Ishikawa (cell line): ENCODE measurements around the gene VEZF1.

Experiments
- CEBPB ChIP-seq: IDR thresholded peaks from 2 replicates; pipeline ENCODE4 v1.6.1; 2012
- CREB1 ChIP-seq: IDR thresholded peaks from 2 replicates; pipeline ENCODE4 v1.6.1; 2012; ENCODE audit warnings: low read depth
- EGR1 ChIP-seq: IDR thresholded peaks from 2 replicates; pipeline ENCODE4 v1.6.1; 2012
- EP300 ChIP-seq: IDR thresholded peaks from 2 replicates; pipeline ENCODE4 v1.6.1; 2012; ENCODE audit warnings: borderline replicate concordance
- FOXM1 ChIP-seq: IDR thresholded peaks from 2 replicates; pipeline ENCODE4 v1.6.1; 2012; ENCODE audit warnings: low read depth, borderline replicate concordance
- MAX ChIP-seq: IDR thresholded peaks from 2 replicates; pipeline ENCODE4 v1.6.1; 2012
- NFIC ChIP-seq: IDR thresholded peaks from 2 replicates; pipeline ENCODE4 v1.6.1; 2012
- RAD21 ChIP-seq: IDR thresholded peaks from 2 replicates; pipeline ENCODE4 v1.6.1; 2012; ENCODE audit warnings: low read depth
- TAF1 ChIP-seq: IDR thresholded peaks from 2 replicates; pipeline ENCODE4 v1.6.1; 2012; ENCODE audit warnings: low read depth, mild to moderate bottlenecking
- TCF12 ChIP-seq: IDR thresholded peaks from 2 replicates; pipeline ENCODE4 v1.6.1; 2012; ENCODE audit warnings: low read depth
- TEAD4 ChIP-seq: IDR thresholded peaks from 2 replicates; pipeline ENCODE4 v1.6.1; 2012
- YY1 ChIP-seq: IDR thresholded peaks from 2 replicates; pipeline ENCODE4 v1.6.1; 2012; ENCODE audit warnings: low read depth
- ZBTB7A ChIP-seq: IDR thresholded peaks from 2 replicates; pipeline ENCODE4 v1.6.1; 2012; ENCODE audit warnings: low read depth
- TF ChIP-seq, protein P1 (sequence below): IDR thresholded peaks from 2 replicates; pipeline ENCODE4 v1.6.1; 2012; ENCODE audit warnings: low read depth, mild to moderate bottlenecking
- TF ChIP-seq, protein P2 (sequence below): IDR thresholded peaks from 2 replicates; pipeline ENCODE4 v1.6.1; 2012

The VEZF1 gene

GRCh38 chr17:57972151-57972550, 15.9 kb downstream of the VEZF1 start:
- TF ChIP-seq NFIC (no peak), ZBTB7A (no peak), CREB1 (no peak), TEAD4 (no peak), EGR1 (no peak), TCF12 (no peak), CEBPB (no peak)

DNA sequence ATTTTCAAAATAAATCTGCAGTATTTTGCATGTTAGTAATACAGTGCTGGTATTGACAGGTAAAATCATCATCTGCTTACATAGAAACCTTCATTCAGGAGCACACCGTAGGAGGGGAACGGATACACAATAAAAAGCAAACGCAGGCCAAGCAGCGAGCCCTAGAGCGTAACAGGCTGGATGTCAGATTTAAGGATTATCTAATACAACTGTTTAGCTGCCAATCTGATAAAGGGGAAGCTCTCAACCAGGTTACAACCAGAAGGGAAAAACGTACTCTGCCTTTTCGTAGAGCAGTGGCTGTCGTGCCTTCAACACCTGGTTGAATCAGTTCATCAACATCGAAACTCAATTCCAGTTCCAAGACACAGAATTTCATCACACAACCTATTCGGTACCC, 16.5 kb downstream of the VEZF1 start:
- no peak for TF ChIP-seq TEAD4
- no peak for TF ChIP-seq EGR1
- TF ChIP-seq, protein P1, sequence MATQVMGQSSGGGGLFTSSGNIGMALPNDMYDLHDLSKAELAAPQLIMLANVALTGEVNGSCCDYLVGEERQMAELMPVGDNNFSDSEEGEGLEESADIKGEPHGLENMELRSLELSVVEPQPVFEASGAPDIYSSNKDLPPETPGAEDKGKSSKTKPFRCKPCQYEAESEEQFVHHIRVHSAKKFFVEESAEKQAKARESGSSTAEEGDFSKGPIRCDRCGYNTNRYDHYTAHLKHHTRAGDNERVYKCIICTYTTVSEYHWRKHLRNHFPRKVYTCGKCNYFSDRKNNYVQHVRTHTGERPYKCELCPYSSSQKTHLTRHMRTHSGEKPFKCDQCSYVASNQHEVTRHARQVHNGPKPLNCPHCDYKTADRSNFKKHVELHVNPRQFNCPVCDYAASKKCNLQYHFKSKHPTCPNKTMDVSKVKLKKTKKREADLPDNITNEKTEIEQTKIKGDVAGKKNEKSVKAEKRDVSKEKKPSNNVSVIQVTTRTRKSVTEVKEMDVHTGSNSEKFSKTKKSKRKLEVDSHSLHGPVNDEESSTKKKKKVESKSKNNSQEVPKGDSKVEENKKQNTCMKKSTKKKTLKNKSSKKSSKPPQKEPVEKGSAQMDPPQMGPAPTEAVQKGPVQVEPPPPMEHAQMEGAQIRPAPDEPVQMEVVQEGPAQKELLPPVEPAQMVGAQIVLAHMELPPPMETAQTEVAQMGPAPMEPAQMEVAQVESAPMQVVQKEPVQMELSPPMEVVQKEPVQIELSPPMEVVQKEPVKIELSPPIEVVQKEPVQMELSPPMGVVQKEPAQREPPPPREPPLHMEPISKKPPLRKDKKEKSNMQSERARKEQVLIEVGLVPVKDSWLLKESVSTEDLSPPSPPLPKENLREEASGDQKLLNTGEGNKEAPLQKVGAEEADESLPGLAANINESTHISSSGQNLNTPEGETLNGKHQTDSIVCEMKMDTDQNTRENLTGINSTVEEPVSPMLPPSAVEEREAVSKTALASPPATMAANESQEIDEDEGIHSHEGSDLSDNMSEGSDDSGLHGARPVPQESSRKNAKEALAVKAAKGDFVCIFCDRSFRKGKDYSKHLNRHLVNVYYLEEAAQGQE: no peak
- no peak for TF ChIP-seq TCF12
- TF ChIP-seq EP300: no peak
- no peak for TF ChIP-seq TAF1
- no peak for TF ChIP-seq RAD21
- TF ChIP-seq NFIC: no peak
- TF ChIP-seq CREB1: no peak
- TF ChIP-seq MAX: no peak
- TF ChIP-seq, protein P2, sequence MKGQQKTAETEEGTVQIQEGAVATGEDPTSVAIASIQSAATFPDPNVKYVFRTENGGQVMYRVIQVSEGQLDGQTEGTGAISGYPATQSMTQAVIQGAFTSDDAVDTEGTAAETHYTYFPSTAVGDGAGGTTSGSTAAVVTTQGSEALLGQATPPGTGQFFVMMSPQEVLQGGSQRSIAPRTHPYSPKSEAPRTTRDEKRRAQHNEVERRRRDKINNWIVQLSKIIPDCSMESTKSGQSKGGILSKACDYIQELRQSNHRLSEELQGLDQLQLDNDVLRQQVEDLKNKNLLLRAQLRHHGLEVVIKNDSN: no peak
- no peak for TF ChIP-seq CEBPB

DNA sequence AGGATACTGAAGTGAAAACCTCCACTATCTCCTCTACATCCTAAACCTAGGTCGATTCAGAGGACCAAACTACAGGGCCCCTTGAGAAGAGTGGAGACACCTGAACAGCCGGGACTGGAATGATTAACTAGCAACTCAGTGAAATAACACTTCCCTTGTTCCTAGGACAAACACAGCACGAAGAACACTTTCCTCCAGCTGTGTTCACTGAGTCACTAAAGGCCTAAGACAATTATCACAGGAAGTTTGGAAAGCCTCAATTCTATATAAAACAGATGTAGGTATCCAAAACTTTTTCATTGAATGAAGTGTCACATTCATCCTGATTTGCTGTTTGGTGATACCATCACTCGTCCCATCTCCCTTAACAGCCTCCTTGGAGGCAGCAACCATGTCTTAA, 17.3 kb downstream of the VEZF1 start:
- TF ChIP-seq TEAD4: no peak

- TF ChIP-seq CEBPB (no peak), ZBTB7A (no peak), EP300 (no peak), FOXM1 (no peak), TEAD4 (no peak), EGR1 (no peak), RAD21 (no peak), TCF12 (no peak), MAX (no peak), NFIC (no peak), YY1 (no peak), TAF1 (no peak), CREB1 (no peak)
- TF ChIP-seq, protein P1: no peak
- TF ChIP-seq, protein P2: no peak
Measured at GRCh38 chr17:57968456-57968855, 19.6 kb downstream of the VEZF1 start.

DNA sequence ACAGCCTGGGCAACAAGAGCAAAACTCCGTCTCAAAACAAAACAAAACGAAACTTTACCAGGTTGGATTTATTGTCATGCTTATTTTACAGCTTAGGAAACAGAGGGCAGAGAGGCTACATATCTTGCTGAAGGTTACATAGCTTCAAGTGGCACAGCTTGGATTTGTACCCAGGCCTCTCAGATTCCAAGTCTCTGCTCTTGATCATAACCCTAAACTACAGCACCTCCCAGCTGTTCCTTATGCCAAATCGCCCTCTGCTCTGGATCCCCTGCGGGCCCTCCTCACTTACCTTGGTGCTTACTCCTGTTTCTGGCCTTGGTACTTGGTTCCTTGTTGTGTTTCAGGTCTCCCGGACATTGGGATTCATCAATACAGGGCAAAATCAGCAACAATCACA, 21.2 kb downstream of the VEZF1 start:
- peak; percentile 21; the same call in 1 of the 2 replicates for TF ChIP-seq RAD21
- no peak for TF ChIP-seq FOXM1

DNA sequence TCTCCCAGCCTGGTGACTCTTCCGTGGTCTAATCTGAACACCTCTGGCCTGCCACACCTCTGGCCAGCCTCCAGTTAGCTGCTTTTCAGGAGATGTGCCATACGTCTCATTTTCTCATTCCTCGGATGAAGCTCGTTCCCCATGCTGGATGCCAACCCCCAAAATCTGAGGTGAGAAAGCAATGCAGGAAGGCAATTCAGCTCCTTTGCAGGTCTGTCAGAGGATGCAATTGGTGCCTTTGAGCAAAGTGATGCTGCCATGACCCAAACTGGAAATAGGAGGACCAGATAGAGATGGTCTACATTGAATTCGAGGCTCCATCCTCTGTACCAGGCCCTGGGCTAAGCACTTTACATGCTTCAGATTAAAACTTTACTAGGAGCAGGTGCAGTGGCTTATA, 21.8 kb downstream of the VEZF1 start:
- TF ChIP-seq, protein P1: no peak
- TF ChIP-seq TCF12 (no peak), CREB1 (no peak), FOXM1 (no peak), CEBPB (no peak), ZBTB7A (no peak), TAF1 (no peak), MAX (no peak), YY1 (no peak), RAD21 (no peak), EGR1 (no peak), NFIC (no peak)
- TF ChIP-seq, protein P2: no peak
